Renal pelvis (tissue), 12 donors: ENCODE data around the gene OR10H3. TPM values are rescaled to one million over a fixed set of nuclear protein-coding genes. Genes with fewer than 3 reads are reported as not detected.
A peak's percentile ranks its signal among the peaks of the same experiment; 100 is the strongest.
"Not testable (repeated sequence)": the region's sequence is repeated elsewhere in the genome, so short reads cannot be mapped to it uniquely, and the experiment has no call there.

ENCODE experiments used
- DNase-seq: peaks from one replicate; pipeline ENCODE4 v3.0.0-alpha.2; 2013
- long read RNA-seq, 16 experiments: transcript quantifications; one replicate each; lab custom pipeline, GENCODE V29; 2026
- polyA plus RNA-seq, 3 donors: library from polyadenylated mRNA; unstranded; fragments of 120-200 nt; gene quantifications; one replicate each; pipeline ENCODE4 v1.2.1, GENCODE V29; 2013; ENCODE audit not compliant: insufficient read length in 3 of 3

The OR10H3 gene
- not detected for polyA plus RNA-seq
- long read RNA-seq, donor 1: 0 reads
- long read RNA-seq, donor 2: 0 reads
- long read RNA-seq, donor 3: 0 reads
- long read RNA-seq, donor 4: 0 reads
- long read RNA-seq, donor 5: 0 reads
- long read RNA-seq, donor 6: 0 reads
- long read RNA-seq, donor 7: 0 reads
- long read RNA-seq, donor 8: 0 reads
- long read RNA-seq, donor 9: 0 reads
- long read RNA-seq, donor 10: 0 reads
- long read RNA-seq, donor 11: 0 reads
- long read RNA-seq, donor 12: 0 reads
- long read RNA-seq, donor 13: 0 reads
- long read RNA-seq, donor 14: 0 reads
- long read RNA-seq, donor 15: 0 reads
- long read RNA-seq, donor 16: 0 reads

DNA sequence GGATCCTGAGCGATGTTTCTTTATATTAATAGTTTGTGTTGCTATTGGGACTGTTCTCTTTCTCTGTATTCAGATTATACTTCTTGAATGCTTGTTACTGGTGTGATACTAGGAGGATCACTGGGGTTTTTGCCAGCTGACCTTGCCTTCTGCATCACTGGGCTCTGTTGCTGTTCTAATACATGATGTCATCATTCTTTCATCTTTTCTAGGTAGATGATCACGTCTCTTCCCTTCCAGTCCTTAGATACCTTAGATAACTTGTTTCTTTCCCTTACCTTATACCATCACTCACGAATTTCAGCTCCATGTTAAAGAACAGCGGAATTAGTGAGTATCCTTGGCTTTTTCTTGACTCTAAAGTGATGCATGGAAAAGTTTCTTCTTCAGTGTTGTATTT lies at the start of gene OR10H3:
TSS of gene OR10H3 (plus strand) at position 264 of the 400 bp plus-strand sequence. CDS start 3,408 bp downstream, outside the sequence.
- DNase-seq: no peak

- DNase-seq: no peak
These were observed 41.1 kb upstream of the OR10H3 start for GRCh38 chr19:15696654-15697194.

DNA sequence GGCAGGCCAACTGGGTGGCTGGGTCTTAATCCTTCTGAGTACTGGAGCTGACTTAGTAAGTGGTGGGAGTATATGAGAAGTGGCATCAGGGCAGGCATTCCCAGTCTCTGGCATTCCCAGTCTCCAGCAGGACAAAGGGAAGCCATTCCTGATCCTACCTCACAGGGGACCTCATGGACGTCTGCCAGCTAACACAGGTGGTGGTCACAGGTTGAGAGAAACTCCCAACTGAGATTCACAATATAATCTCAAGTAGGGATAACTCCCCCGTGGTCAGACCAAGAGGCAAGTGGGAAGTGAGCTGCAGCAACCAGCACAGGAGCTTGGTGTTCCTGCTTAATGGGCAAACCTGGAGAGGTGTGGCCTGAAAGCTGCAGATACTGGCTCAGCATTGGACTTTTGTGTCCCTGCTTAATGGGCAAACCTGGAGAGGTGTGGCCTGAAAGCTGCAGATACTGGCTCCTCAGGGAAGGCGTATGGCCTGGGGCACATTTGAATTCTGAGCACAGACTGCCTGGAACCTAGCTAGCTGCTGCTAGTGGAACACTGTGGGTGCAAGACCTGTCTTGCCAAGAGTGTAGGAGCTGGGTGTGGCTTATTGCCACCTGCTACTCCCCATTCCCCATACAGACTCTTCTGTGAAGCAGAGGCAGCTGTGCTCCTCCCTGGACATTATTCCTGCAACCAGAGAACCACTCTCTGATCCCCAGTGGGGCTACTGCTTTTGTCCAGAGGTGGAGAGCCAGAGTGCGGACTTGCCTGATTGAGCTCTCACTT lies 35.8 kb upstream of the OR10H3 start:
- no peak for DNase-seq

- DNase-seq: peak; percentile 48
These were observed 35.3 kb upstream of the OR10H3 start for GRCh38 chr19:15702534-15702930.

DNA sequence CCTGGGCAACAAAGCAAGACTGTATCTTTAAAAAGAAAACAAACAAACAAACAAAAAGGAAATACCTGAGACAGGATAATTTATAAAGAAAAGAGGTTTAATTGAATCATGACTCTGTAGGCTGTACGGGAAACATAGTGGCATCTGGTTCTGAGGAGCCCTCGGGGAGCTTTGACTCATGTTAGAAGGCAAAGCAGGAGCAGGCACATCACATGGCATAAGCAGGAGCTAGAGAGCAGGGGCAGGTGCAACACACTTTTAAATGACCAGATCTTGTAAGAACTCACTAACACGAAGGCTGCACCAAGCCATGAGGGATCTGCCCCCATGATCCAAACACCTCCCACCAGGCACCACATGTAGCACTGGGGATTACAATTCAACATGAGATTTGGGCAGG lies 23.1 kb upstream of the OR10H3 start:
- no peak for DNase-seq

GRCh38 chr19:15715642-15716041 lies 22.1 kb upstream of the OR10H3 start:
- no peak for DNase-seq

DNA sequence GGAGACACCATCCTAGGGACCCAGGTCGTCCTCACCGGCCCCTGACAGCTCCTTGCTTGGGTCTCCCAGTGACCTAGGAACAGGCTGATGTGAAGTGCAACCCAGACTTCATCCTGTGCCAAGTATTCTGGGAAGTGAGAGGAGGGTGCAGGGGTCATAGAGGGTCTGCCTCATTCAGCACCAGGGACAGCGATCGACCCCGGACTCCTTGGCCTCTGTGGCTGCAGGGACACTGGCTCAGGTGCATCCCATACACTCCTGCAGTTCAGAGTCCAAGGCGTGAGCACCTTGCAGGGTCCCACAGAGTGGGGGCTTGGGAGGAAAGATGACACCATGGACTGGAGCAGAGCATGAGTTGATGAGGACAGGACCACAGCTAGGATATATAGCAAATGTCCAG lies 20.0 kb upstream of the OR10H3 start:
- peak; percentile 5 for DNase-seq

DNA sequence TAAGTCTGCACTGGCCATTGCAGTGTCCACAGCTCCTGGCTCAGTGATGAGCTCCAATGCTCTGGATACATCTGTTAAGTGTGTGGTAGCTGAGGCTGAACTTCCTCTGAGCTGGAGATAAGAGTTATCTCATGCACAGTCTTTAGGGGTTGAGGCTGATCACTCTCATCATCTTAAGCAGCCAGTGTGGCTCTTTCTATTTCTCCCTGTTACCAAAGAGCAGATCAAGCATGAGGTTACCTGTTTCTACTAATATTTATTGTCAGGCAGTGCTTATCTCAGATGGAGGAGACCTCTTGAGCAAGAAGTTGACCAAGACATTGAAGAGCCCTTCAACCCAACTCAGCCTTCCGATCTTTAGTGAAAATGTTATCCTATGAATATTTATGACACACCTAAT lies 16.5 kb upstream of the OR10H3 start:
- DNase-seq: no peak

GRCh38 chr19:15722956-15723355 lies 14.8 kb upstream of the OR10H3 start:
- DNase-seq: no peak

- DNase-seq: no peak
These were observed 10.1 kb upstream of the OR10H3 start, which contains the start of gene OR10H2 for GRCh38 chr19:15727724-15728123. Gene OR10H2, plus strand, starts transcription at chr19:15728024. Its CDS starts 20 bp downstream, at chr19:15728044.

- DNase-seq: no peak
These were observed 7.2 kb upstream of the OR10H3 start for GRCh38 chr19:15730538-15730937.

- DNase-seq: no peak
These were observed 5.4 kb upstream of the OR10H3 start for GRCh38 chr19:15732388-15732787.

GRCh38 chr19:15733895-15734294 lies 3.9 kb upstream of the OR10H3 start:
- no peak for DNase-seq

- no peak for DNase-seq
These were observed 3.0 kb downstream of the OR10H3 start for GRCh38 chr19:15740785-15741184.

- no peak for DNase-seq
These were observed 10.5 kb downstream of the OR10H3 start for GRCh38 chr19:15748239-15748638.

- DNase-seq: no peak
These were observed 20.6 kb downstream of the OR10H3 start for GRCh38 chr19:15758379-15758778.

DNA sequence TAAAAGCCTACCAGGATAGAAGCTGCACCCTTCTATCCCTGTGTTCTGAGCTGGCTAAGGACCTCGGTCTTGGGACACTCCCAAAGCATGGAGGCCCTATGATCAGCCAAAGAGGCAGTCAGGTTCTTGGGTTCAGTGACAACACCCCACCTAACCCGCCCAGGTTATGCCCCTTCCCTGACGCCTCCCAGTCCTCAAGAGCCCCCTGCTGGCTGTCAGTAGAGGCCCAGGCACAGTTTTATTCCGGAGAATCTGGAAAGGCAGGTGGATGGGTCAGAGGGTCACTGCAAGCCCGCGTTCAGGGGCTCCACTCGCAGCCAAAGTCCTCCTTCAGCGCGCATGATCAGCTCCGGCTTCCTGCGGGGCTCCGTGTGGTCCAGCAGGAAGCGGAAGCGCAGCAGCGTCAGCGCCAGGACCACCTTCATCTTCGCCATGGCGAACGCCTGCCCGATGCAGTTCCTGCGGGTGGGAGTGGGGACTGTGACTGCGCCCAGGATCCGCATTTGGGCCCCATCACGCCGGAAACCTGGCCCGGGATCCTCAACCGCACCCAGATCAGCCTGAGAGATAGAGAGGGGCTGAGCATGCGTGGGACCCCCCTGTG lies 22.3 kb downstream of the OR10H3 start:
- DNase-seq: no peak

- no peak for DNase-seq
These were observed 31.8 kb downstream of the OR10H3 start for GRCh38 chr19:15769586-15769985.

DNA sequence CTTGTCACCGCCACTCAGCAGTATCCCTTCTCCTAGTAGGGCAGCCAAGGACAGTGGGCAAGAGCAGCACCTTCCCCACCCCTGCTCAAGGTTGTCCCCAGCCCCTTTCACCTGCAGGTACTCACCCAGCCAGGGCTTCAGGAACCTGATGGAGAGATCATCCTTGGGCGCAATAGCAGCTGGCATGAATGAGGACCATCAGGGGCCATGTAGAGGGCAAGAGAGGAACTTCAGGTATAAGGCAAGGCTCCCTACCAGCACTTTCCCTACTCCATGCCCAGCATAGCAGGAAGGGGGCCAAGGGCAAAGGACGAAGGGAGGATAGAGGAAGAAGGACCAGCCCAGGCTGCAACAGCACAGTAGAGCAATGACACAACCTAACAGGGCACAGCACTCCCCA lies 36.4 kb downstream of the OR10H3 start:
- not testable (repeated sequence) for DNase-seq

DNA sequence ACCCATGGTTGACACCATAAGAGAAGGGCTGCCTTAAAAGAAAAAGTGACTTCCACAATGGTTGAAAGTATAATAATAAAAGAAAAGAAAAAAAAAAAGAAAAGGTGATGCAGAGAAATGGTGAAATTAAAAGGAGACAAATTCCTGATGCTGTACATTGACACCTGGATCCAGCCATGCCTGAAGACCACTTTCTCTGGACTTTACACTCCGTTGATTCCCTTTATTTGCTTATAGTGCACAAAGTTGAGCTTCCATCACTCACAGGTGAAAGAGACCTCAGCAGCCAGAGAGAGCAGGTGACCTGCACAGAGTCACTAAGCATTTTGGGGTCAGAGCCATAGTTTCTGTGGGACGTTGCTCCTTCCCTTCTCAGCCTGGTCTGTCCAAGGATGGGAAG lies 37.5 kb downstream of the OR10H3 start:
- DNase-seq: no peak

DNA sequence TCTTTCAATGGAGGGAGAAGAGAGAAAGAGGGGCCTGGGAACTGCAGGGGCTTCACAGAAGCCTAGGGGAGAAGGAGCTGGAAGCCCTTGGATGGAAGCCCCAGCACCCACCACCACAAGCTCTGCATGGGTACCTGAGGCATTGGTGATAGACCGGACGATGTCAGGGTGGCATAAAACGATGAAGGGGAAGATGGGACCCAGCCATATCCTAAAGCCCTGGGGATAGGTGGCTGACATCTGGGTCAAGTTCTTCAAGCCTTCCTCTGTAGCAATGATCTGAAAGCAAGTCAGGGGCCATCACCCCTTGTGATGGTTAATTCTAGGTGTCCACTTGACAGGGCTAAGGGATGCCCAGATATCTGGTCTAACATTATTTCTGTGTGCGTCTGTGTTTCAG lies 38.5 kb downstream of the OR10H3 start:
- DNase-seq: no peak
